ENCODE data around the gene GPI. TPM values are rescaled to one million over a fixed set of nuclear protein-coding genes. Genes with fewer than 3 reads are reported as not detected.

Gene GPI
- total RNA-seq, 2 experiments from 2014 or later = 725 to 786 TPM

GRCh38 chr19:34404109-34404909 lies 39.3 kb downstream of the GPI start, which contains the start of gene PDCD2L:
Gene PDCD2L (plus strand): TSS chr19:34404399. CDS start chr19:34404431, 32 bp downstream.
- ATAC-seq (ENCODE audit: low read depth) = peak; percentile 95
- Mint-ChIP-seq H3K4me1 (peaks cover 17% of the 10 kb centered on the region), H3K27ac (peak within 1 kb of the TSS; percentile 83), H3K9me3 (no peaks in the 10 kb centered on the region), H3K4me3 (peak within 1 kb of the TSS; percentile 90), H3K36me3 (peaks cover 22% of the 10 kb centered on the region), H3K27me3 (no peaks in the 10 kb centered on the region)
- DNase-seq = peak; percentile 90
- POLR2A ChIA-PET = interaction anchor here (0.9 to 2.8 kb wide), 3 partner anchors 19 to 26 kb away, joined by 3 to 21 read pairs (median 6); partner anchors contain the start of gene UBA2

- peaks cover 12% of the 10 kb centered on the region for H3K36me3 Mint-ChIP-seq
- DNase-seq (no peak), ATAC-seq (ENCODE audit: low read depth) (no peak)
- peaks cover 17% of the 10 kb centered on the region for H3K4me1 Mint-ChIP-seq
- H3K27me3 Mint-ChIP-seq = no peaks in the 10 kb centered on the region
- no peak overlapping the region for H3K4me3 Mint-ChIP-seq
- POLR2A ChIA-PET = no interaction called here
- no peak overlapping the region for H3K27ac Mint-ChIP-seq
- H3K9me3 Mint-ChIP-seq = no peaks in the 10 kb centered on the region
Measured at GRCh38 chr19:34405892-34406660, 41.1 kb downstream of the GPI start.

- Mint-ChIP-seq H3K27me3 (no peaks in the 10 kb centered on the region), H3K9me3 (no peaks in the 10 kb centered on the region), H3K4me1 (peaks cover 13% of the 10 kb centered on the region), H3K4me3 (no peak overlapping the region), H3K27ac (no peak overlapping the region), H3K36me3 (peaks cover 12% of the 10 kb centered on the region)
- POLR2A ChIA-PET = interaction anchor here (1.6 kb wide), 1 partner anchor 20 kb away, joined by 6 read pairs; the partner anchor contains the start of gene UBA2
- ATAC-seq (ENCODE audit: low read depth) (no peak), DNase-seq (no peak)
Measured at GRCh38 chr19:34408411-34408810, 43.4 kb downstream of the GPI start.

- H3K36me3 Mint-ChIP-seq = peaks cover 14% of the 10 kb centered on the region
- H3K27me3 Mint-ChIP-seq = no peaks in the 10 kb centered on the region
- ATAC-seq (ENCODE audit: low read depth) = no peak
- no peak for DNase-seq
- POLR2A ChIA-PET = interaction anchor here (1.6 kb wide), 1 partner anchor 19 kb away, joined by 6 read pairs; the partner anchor contains the start of gene UBA2
- H3K9me3 Mint-ChIP-seq = no peaks in the 10 kb centered on the region
- no peak overlapping the region for H3K27ac Mint-ChIP-seq
- H3K4me3 Mint-ChIP-seq = no peak overlapping the region
- peaks cover 8% of the 10 kb centered on the region for H3K4me1 Mint-ChIP-seq
Measured at GRCh38 chr19:34409189-34410164, 44.5 kb downstream of the GPI start.

- Mint-ChIP-seq H3K27me3 (no peaks in the 10 kb centered on the region), H3K4me1 (peaks cover 3% of the 10 kb centered on the region), H3K9me3 (no peaks in the 10 kb centered on the region), H3K4me3 (no peak overlapping the region), H3K36me3 (peaks cover 18% of the 10 kb centered on the region), H3K27ac (no peak overlapping the region)
- ATAC-seq (ENCODE audit: low read depth) (no peak), DNase-seq (no peak)
- POLR2A ChIA-PET = no interaction called here
Measured at GRCh38 chr19:34411216-34411615, 46.2 kb downstream of the GPI start.

GRCh38 chr19:34416021-34416545 lies 51.1 kb downstream of the GPI start:
- H3K27ac Mint-ChIP-seq = peak overlapping the region; percentile 73
- peaks cover 4% of the 10 kb centered on the region for H3K4me1 Mint-ChIP-seq
- H3K4me3 Mint-ChIP-seq = no peak overlapping the region
- peaks cover 16% of the 10 kb centered on the region for H3K36me3 Mint-ChIP-seq
- no peaks in the 10 kb centered on the region for H3K9me3 Mint-ChIP-seq
- DNase-seq = no peak
- ATAC-seq (ENCODE audit: low read depth) = no peak
- H3K27me3 Mint-ChIP-seq = no peaks in the 10 kb centered on the region
- POLR2A ChIA-PET = no interaction called here

GRCh38 chr19:34418300-34418699 lies 53.3 kb downstream of the GPI start:
- Mint-ChIP-seq H3K4me3 (no peak overlapping the region), H3K27me3 (no peaks in the 10 kb centered on the region), H3K27ac (no peak overlapping the region), H3K4me1 (peaks cover 4% of the 10 kb centered on the region), H3K36me3 (peaks cover 13% of the 10 kb centered on the region), H3K9me3 (no peaks in the 10 kb centered on the region)
- POLR2A ChIA-PET = no interaction called here
- no peak for ATAC-seq (ENCODE audit: low read depth)
- no peak for DNase-seq

GRCh38 chr19:34426096-34426661 lies 61.2 kb downstream of the GPI start:
- ATAC-seq (ENCODE audit: low read depth) (no peak), DNase-seq (no peak)
- H3K27ac Mint-ChIP-seq = peak overlapping the region; percentile 51
- H3K36me3 Mint-ChIP-seq = peaks cover 4% of the 10 kb centered on the region
- POLR2A ChIA-PET = interaction anchor here (0.9 kb wide), 1 partner anchor 59 kb away, joined by 3 read pairs; no protein-coding TSS in a partner anchor
- H3K9me3 Mint-ChIP-seq = no peaks in the 10 kb centered on the region
- H3K4me3 Mint-ChIP-seq = no peak overlapping the region
- H3K27me3 Mint-ChIP-seq = no peaks in the 10 kb centered on the region
- H3K4me1 Mint-ChIP-seq = peaks cover 16% of the 10 kb centered on the region

- Mint-ChIP-seq H3K36me3 (peaks cover 10% of the 10 kb centered on the region), H3K27me3 (no peaks in the 10 kb centered on the region), H3K4me3 (peak overlapping the region; percentile 98), H3K27ac (peak overlapping the region; percentile 93), H3K9me3 (no peaks in the 10 kb centered on the region), H3K4me1 (peaks cover 22% of the 10 kb centered on the region)
- DNase-seq = no peak
- POLR2A ChIA-PET = interaction anchor here (0.6 to 1.4 kb wide), 12 partner anchors 12 to 256 kb away, joined by 3 to 21 read pairs (median 4); partner anchors contain the start of genes GPI, LSM14A, PDCD2L and ZNF302
- peak; percentile 59 for ATAC-seq (ENCODE audit: low read depth)
Measured at GRCh38 chr19:34428549-34429285, 63.7 kb downstream of the GPI start.

- no peak for DNase-seq
- no peaks in the 10 kb centered on the region for H3K9me3 Mint-ChIP-seq
- peaks cover 25% of the 10 kb centered on the region for H3K4me1 Mint-ChIP-seq
- no peak for ATAC-seq (ENCODE audit: low read depth)
- no peaks in the 10 kb centered on the region for H3K27me3 Mint-ChIP-seq
- peak overlapping the region; percentile 98 for H3K4me3 Mint-ChIP-seq
- peak overlapping the region; percentile 54 for H3K27ac Mint-ChIP-seq
- POLR2A ChIA-PET = no interaction called here
- peaks cover 12% of the 10 kb centered on the region for H3K36me3 Mint-ChIP-seq
Measured at GRCh38 chr19:34429553-34429952, 64.6 kb downstream of the GPI start.

GRCh38 chr19:34430738-34431625 lies 66.0 kb downstream of the GPI start:
- Mint-ChIP-seq H3K4me1 (peaks cover 25% of the 10 kb centered on the region), H3K27ac (peak overlapping the region; percentile 76), H3K9me3 (no peaks in the 10 kb centered on the region), H3K4me3 (peak overlapping the region; percentile 98), H3K36me3 (peaks cover 16% of the 10 kb centered on the region), H3K27me3 (no peaks in the 10 kb centered on the region)
- DNase-seq (no peak), ATAC-seq (ENCODE audit: low read depth) (peak; percentile 55)
- POLR2A ChIA-PET = interaction anchor here (1.0 kb wide), 1 partner anchor 27 kb away, joined by 3 read pairs; the partner anchor contains the start of gene PDCD2L
